ENCODE measurements around the gene TRIM15. TPM values are rescaled to one million over a fixed set of nuclear protein-coding genes. Genes with fewer than 3 reads are reported as not detected.

Gene TRIM15
- total RNA-seq, 1 experiment from 2014 or later, result 0.20 TPM

GRCh38 chr6:30130887-30131862 is 32.2 kb upstream of the TRIM15 start:
- Histone ChIP-seq H3K79me1 (ENCODE audit: insufficient read depth, low read depth, low read length, poor library complexity, severe bottlenecking) (no peaks in the 10 kb centered on the region), H3K4ac (ENCODE audit: low read depth, low read length) (no peak overlapping the region), H3K4me1 (ENCODE audit: insufficient read depth, low read length) (no peaks in the 10 kb centered on the region), H3T11ph (ENCODE audit: low read length) (no peak overlapping the region), H3K18ac (ENCODE audit: insufficient read length, low read depth, low read length) (no peak overlapping the region), H3K4me2 (ENCODE audit: insufficient read depth, insufficient read length, low read length) (peak overlapping the region; percentile 13), H3K27me3 (ENCODE audit: insufficient read depth, low read length) (peaks cover 21% of the 10 kb centered on the region; the same call in 1 of the 2 replicates), H2BK120ac (ENCODE audit: low read depth, low read length, poor library complexity, severe bottlenecking) (no peak overlapping the region), H2BK20ac (ENCODE audit: low read depth, low read length, poor library complexity, severe bottlenecking) (no peak overlapping the region), H3K23me2 (ENCODE audit: insufficient read length, low read depth, low read length, poor library complexity, severe bottlenecking) (peaks cover 11% of the 10 kb centered on the region), H2BK15ac (ENCODE audit: low read depth, low read length) (no peak overlapping the region), H4K5ac (ENCODE audit: insufficient read length, low read depth, low read length) (no peak overlapping the region), H3K9ac (ENCODE audit: extremely low read depth, insufficient read length, low read length) (no peak overlapping the region), H2AFZ (ENCODE audit: low read length) (no peak overlapping the region), H3K23ac (ENCODE audit: insufficient read length, low read depth, low read length) (no peak overlapping the region), H3K14ac (ENCODE audit: insufficient read depth, low read length) (no peak overlapping the region), H4K91ac (ENCODE audit: insufficient read length, low read depth, low read length) (no peak overlapping the region), H3K56ac (ENCODE audit: insufficient read length, low read depth, low read length) (no peak overlapping the region), H4K20me1 (ENCODE audit: control insufficient read depth, insufficient read depth, insufficient read length) (no peaks in the 10 kb centered on the region), H3K9me3 (ENCODE audit: control insufficient read depth, low read depth, low read length) (no peaks in the 10 kb centered on the region), H2BK12ac (ENCODE audit: insufficient read length, low read depth, low read length) (no peak overlapping the region), H2BK5ac (ENCODE audit: insufficient read length, low read length) (no peak overlapping the region), H3K27ac (ENCODE audit: insufficient read length, low read depth, low read length) (no peak overlapping the region), H4K8ac (replicated peaks; ENCODE audit: insufficient read length, low read depth, low read length) (no peak overlapping the region), H2AK5ac (ENCODE audit: insufficient read length, low read length) (no peak overlapping the region), H3K79me2 (ENCODE audit: insufficient read depth, low read length) (no peaks in the 10 kb centered on the region)
- no peak overlapping the region for H3K27ac Mint-ChIP-seq
- no peaks in the 10 kb centered on the region for H3K36me3 Mint-ChIP-seq (ENCODE audit: insufficient read depth in 1 of 3, low read depth in 3 of 3)
- peak; percentile 75 for DNase-seq
- peak overlapping the region in 1 of 2 experiments; percentile 16; a peak in 1 of 5 replicates for H3K4me3 Mint-ChIP-seq
- no peaks in the 10 kb centered on the region for H3K9me3 Mint-ChIP-seq
- peaks cover 5 to 12% of the 10 kb centered on the region in 2 experiments for H3K4me1 Mint-ChIP-seq
- H3K27me3 Mint-ChIP-seq (ENCODE audit: low read depth), result peaks cover 77% of the 10 kb centered on the region
- no CpG with 5 or more reads among the region's 16 CpGs for WGBS (ENCODE audit: extremely low coverage, insufficient read length, low lambda C conversion rate)
- peak; percentile 99 for TF ChIP-seq CTCF (conservative IDR thresholded peaks at IDR 0.05)

All from H9 (cell line).